GM03348 (cell line): ENCODE measurements around the gene COL1A2.
A peak's percentile ranks its signal among the peaks of the same experiment; 100 is the strongest.

Source experiments
- DNase-seq: peaks from one replicate; pipeline ENCODE4 v3.0.0; 2012; ENCODE audit warnings: low spot score

The COL1A2 gene

GRCh38 chr7:94434042-94434441 lies 39.3 kb downstream of the COL1A2 start:
- DNase-seq = no peak

DNA sequence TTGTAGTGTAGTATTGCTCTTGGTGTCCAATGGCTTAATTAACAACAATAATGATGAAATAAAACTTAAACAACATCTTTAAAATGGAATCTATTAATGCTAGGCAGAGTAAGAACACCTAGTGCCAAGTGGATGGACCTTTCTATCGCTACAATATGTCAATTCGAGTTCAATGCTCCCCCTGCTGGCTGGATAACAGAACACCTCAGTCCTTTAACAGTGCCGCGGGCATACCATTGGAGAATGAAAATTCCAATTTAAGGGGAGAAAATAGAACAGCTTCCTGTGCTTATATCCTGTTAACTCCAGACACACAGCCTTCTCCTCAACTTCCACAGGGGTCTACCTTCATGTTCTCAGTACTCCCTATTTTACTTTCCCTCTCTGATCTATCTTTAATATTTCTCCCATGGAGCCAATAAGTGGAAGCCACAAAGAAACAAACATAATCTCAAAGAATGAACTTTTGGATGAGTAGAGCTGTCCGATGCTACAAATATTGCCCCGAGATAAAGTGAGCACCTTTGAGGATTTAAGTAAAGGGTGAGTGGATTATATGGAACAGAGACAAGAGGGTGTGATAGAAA lies 41.4 kb downstream of the COL1A2 start:
- peak; percentile 70 for DNase-seq

DNA sequence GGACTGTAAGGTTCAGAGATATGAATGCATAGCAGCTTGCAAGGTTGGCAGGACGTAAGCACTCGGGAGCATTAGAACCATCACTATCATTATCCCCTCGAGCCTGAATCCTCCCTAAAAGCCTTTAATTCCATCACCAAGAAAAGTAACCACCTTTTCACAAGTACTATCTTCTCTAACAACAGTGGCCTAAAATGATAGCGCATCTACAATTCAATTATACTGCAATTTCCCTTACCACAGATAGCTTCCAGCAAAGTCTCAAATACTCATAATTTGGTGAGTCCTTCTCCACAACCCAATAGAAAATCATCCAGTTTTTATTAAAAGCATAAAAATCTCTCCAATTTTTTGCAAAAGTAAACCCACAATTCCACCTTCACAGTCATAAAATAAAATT lies 42.0 kb downstream of the COL1A2 start:
- DNase-seq = no peak

GRCh38 chr7:94439893-94440381 lies 45.2 kb downstream of the COL1A2 start:
- no peak for DNase-seq

- DNase-seq = no peak
Measured at GRCh38 chr7:94440451-94441039, 45.9 kb downstream of the COL1A2 start.

- no peak for DNase-seq
Measured at GRCh38 chr7:94441138-94441537, 46.4 kb downstream of the COL1A2 start.

DNA sequence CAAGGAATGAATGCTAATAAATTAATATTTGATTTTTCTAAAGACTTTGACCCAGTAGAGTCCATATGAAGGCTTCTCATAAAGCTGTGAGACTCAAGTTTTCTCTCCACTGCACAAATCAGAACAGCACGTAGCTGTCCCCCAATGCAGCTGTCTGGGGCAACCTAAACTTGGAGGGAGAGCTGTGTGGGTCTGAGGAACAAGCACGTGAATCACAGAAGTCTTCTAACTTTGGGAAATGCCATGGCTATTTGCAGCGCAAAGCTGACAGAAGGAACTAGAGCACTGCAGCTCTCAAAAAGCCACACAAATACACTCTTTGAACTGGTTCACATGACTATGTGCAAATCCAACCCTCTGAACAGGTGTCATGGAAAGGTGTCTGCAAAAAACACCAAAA lies 47.9 kb downstream of the COL1A2 start:
- DNase-seq = no peak

DNA sequence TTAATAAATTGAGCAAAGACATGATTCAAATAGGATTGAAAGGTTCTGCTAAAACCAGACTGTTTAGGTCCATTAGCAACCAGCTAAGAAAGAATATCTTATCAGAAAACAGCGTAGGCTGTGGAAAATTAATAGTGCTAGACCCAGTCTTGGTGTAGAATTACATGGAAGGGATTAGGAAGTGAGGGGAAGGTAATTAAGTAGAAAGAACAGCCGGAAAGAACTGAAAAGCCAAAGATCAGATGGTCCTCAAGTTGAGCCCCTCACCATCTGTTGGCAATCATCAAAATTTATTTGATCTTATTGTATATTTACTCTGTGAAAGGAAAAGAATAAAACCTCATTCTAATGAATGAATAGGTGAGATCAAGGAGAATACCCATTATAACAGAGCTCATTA lies 50.1 kb downstream of the COL1A2 start:
- no peak for DNase-seq

DNA sequence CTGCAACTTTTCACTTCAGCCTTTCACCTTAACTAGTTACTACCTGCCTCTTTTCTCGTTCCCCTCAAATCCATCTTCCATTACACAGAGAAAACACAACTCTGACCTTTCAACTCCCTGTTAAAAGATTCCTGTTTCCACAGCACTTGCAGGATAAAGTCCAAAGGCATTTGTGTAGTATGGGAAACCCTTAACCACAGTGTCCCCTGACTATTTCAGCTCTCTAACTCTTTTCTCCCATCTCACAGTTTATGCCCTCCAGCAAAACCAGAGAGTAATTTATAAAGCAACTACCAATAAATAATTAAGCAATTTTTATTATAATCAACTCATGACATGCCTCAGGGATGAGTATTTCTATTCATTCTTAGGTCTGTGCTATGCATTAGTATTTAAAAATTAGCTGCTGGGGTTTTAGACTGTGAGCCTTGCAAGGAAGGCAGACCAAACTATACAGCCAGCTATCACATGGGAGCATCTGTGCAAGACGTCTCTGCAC lies 51.0 kb downstream of the COL1A2 start:
- no peak for DNase-seq

DNA sequence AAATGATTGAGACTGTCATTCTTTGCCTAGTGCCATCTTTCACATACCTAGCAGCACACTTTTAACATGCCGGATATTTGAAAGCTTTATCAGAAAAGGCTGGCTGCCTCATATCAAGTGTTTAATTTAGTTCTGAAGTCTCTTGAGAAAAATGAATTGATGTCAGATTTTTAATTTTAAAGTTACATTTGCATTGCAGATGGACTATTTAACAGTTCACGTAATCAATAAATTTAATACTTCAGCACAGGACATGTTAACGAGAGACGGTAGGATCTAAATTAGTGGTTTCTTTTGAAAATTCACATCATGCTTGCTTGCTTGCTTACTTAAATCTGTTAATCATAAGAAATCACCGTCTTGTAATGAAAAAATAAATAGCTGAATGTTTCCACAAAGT lies 51.6 kb downstream of the COL1A2 start:
- DNase-seq = no peak

DNA sequence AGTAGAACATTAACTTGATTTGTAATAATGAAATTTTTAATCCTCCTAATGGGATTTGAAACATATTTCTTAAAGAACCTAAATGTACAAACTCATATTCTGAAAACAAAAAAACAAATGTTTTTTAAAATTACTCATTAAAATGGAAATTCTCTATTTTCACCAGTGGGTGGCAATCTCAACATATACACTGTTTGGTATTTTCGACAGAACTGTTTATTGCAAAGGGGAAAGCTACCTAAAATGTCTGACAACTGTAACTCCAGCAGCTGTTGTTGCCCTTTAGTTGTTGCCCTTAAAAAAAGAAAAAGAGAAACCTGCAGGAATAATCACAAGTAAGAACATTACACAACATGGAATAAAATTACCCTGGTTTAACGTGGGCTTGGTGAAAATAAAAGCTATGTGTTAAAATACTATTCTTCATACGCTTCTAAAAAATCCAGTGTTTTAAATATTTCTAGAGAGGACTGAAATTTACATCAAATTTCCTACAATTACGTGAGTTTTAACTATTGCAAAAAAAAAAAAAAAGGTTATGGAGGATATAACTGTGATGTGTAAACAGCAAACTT lies 54.5 kb downstream of the COL1A2 start:
- peak; percentile 62 for DNase-seq

- DNase-seq = no peak
Measured at GRCh38 chr7:94450044-94450697, 55.5 kb downstream of the COL1A2 start.

DNA sequence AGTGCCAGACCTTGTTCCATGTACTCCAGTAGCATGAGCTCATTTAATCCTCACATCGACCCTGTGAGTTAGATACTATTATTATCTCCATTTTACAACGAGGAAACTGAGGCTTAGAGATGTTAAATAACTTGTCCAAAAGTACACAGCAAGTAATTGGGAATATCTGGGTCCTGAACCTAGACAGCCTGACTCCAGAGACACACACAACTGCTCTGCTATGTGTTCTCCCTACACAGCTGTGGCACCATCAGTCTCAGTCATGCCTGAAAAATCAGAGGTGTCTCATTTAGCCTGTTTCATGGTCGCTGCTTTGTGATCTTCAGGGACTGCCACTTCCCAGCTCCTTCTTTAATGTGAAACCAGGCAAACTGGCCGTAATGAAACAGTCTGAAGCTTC lies 56.5 kb downstream of the COL1A2 start:
- no peak for DNase-seq

- DNase-seq = no peak
Measured at GRCh38 chr7:94452239-94452638, 57.5 kb downstream of the COL1A2 start.

- DNase-seq = no peak
Measured at GRCh38 chr7:94453898-94454297, 59.2 kb downstream of the COL1A2 start.

DNA sequence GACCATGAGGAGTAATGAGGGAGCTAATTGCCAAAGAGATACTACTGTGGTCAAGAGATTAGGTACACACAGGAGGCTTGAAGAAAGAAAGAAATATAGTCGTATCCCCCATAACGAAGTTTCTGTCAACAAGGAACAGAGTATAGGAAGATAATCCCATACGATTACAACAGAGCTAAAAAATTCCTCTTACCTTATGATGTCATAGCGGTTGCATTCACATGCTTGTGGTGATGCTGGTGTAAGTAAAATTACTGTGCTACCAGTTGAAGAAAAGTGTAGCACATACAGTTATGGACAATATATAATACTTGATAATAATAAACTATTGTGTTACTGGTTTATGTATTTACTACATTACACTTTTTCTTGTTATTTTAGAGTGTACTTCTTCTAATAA lies 63.3 kb downstream of the COL1A2 start:
- DNase-seq = no peak

- DNase-seq = no peak
Measured at GRCh38 chr7:94466516-94466915, 71.8 kb downstream of the COL1A2 start.

- DNase-seq = no peak
Measured at GRCh38 chr7:94471604-94472003, 76.9 kb downstream of the COL1A2 start.

GRCh38 chr7:94472608-94473007 lies 77.9 kb downstream of the COL1A2 start:
- DNase-seq = no peak

DNA sequence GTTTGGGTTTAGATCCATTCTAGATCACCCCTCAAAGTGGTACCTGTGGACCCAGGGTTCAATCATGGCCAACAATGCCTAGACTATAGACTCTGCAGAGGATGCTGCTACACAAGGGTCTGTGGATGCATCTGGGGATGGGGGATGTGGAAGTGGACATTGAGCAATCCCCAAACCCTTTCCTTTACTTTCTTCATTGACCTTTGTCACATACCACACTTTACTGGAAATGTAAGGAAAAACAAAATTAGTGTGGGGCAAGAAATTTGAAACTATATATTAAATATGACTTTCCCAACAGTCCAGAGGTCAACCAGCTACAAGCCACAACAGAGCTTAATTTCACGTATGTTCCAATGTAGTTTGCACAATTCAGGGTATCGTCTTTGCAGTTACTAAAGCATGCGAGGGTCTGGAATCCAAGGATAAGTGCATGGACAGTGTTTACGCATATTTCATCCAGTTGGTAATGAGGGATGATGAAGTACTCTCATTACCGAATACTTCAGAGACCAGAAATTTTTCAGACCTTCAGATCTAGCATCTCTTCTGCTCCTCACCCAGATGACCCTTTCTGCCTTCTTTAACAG lies 81.7 kb downstream of the COL1A2 start:
- no peak for DNase-seq

DNA sequence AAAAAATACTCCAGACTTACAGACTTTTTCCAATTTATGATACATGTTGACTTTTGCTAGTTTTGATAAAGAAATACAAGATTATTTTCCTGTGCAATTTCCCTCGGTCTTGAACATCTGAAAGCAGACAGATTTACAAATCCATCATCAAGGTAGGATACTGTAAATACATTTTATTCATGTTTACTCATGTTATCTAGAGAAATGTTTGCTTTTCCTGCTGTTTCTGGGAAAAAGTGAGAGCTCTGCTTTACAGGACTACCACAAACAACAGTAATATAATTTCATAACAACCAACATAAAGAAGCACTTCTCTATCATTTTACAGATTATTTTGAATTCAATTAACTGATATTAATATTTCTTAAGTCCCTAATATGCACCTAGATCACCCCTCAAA lies 83.2 kb downstream of the COL1A2 start:
- DNase-seq = no peak

DNA sequence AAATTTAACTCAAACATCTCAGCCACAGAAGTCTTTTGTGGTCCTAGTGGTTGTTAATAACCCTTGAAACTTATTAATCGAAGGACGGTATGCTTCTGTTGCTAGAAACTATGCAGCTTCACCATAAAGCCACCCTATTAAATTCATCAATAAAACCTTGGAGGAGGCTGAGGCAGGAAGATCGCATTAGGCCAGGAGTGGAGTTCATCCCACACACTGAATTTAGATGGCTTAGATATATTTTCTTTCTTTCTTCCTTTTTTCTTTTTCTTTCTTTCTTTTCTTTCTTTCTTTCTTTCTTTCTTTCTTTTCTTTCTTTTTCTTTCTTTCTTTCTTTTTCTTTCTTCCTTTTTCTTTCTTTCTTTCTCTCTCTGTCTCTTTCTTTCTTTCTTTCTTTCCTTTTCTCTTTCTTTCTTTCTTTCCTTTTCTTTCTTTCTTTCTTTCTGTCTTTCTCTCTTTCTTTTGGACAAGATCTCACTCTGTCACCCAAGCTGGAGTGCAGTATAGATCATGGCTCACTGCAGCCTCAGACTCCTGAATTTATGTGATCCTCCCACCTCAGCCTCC lies 84.0 kb downstream of the COL1A2 start:
- DNase-seq = no peak
